Hematopoietic multipotent progenitor cell (in vitro differentiated cells): ENCODE data around the gene TPD52L1. TPM values are rescaled to one million over a fixed set of nuclear protein-coding genes. Genes with fewer than 3 reads are reported as not detected.

Experiments used
- DNase-seq, 3 donors: peaks; one replicate each; pipeline ENCODE4 v3.0.0-alpha.2; 2011 to 2015; ENCODE audit warnings: low read depth in 2 of 3, low spot score in 2 of 3
- total RNA-seq: library from RNA; depleted of rRNA; stranded (reverse); fragments of >200 nt; gene quantifications from one replicate; pipeline ENCODE4 v1.2.3, GENCODE V29; 2012

The TPD52L1 gene
- total RNA-seq, 1 donor = 1.1 TPM

DNA sequence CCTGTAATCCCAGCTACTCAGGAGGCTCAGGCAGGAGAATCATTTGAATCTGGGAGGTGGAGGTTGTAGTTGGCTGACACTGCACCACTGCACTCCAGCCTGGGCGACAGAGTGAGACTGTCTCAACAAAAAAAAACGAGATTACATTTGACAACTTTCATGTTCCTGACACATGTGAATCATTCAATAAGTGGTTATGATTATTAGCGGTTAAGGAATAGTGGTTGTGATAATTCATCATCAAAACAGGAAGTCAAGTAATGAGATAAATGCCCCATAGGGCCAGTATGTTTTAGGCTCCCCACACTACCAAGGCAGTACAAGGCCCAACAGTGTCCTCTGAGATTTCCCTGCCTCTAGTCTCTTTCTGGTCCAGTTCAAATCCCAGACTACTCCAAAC, 145.7 kb downstream of the TPD52L1 start:
- no peak for DNase-seq

GRCh38 chr6:125300992-125301434, 147.4 kb downstream of the TPD52L1 start:
- DNase-seq = no peak

GRCh38 chr6:125301435-125302391, 148.1 kb downstream of the TPD52L1 start, which contains the start of gene HDDC2:
TSS of gene HDDC2 (minus strand) at chr6:125301967. CDS start at chr6:125301932, 35 bp downstream.
- peak; percentile 25 to 38 (median 31) for DNase-seq

- DNase-seq = no peak
Measured at GRCh38 chr6:125302840-125303511, 149.4 kb downstream of the TPD52L1 start.

DNA sequence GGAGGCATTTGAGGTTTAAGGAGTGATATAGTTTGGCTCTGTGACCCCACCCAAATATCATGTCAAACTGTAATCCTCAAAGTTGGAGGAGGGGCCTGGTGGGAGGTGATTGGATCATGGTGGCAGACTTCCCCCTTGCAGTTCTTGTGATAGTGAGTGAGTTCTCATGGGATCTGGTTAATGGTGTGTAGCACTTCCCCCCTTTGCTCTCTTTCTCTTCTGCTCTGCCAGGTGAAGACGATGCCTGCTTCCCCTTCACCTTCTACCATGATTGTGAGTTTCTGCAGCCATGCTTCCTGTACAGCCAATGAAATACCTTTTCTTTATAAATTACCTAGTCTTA, 149.9 kb downstream of the TPD52L1 start:
- DNase-seq = no peak

GRCh38 chr6:125304970-125305660, 151.5 kb downstream of the TPD52L1 start:
- DNase-seq = no peak

DNA sequence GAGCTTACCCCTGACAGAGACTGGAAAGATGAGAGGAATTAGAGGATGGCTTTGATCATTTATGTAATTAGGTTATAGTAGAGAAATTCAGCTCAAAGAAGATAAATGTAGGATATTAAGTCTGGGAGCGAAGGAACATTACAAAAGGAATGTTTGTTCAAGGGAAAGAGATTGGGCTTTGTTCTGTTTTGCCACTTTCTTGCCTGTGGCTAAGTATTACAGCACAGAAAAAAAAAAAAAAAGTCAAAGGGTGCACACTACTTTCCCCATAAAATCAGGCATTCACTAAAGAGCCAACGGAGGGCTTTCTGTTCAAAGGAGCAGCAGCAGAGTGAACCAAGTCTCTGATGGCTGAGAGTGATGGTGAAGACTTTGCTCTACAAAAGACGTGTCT, 153.2 kb downstream of the TPD52L1 start:
- DNase-seq = no peak

GRCh38 chr6:125307150-125307838, 153.7 kb downstream of the TPD52L1 start:
- DNase-seq = no peak

- peak in 1 of 3 donors; percentile 18 for DNase-seq
Measured at GRCh38 chr6:125307964-125308615, 154.5 kb downstream of the TPD52L1 start.

- peak; percentile 29 to 71 (median 43) for DNase-seq
Measured at GRCh38 chr6:125310994-125311649, 157.5 kb downstream of the TPD52L1 start.

DNA sequence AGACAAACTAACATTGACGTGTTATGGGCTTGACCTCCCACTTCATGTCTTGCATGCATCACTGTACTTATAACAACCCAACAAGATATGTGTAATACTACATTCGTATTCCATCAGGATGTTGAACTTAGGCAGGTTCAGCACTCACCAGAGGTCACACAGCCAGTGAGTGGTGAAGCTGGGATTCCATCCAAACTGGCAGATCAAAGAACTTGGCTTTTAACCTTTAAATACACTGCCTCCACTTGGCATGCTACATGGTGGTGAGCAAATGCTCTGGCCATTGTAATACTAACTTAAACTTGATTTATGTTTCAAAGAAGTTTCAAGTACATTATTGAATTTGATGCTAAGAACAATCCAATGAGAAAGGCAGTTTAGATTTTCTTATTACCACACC, 158.9 kb downstream of the TPD52L1 start:
- DNase-seq = no peak

DNA sequence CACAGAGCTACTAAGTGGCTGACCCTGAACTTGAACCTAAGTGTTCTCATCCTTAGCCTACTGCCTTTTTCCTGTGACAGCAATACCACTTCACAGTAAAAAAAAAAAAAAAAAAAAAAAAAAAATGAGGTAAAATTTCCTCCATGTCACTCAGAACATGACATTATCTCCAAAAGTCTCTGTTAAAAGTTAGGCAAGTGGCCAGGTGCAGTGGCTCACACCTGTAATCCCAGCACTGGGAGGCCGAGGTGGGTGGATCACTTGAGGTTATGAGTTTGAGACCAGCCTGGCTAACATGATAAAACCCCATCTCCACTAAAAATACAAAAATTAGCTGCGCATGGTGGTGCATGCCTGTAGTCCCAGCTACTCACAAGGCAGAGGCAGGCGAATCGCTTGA, 159.4 kb downstream of the TPD52L1 start:
- DNase-seq = no peak

Other genes with a start within 250 kb of the TPD52L1 start
- gene RNF217, start 191.3 kb upstream of the TPD52L1 start, total RNA-seq = 11.8 TPM
- gene HDDC2, start 148.2 kb downstream of the TPD52L1 start, total RNA-seq = 21.5 TPM